Measurements from ENCODE around the gene EFR3B.

EFR3B gene

GRCh38 chr2:25202275-25202674, 160.4 kb downstream of the EFR3B start:
- TF ChIP-seq CTCF (IDR thresholded peaks at IDR 0.05; ENCODE audit: low read depth, low read length, missing control alignments), result no peak
- no peak for DNase-seq (ENCODE audit: low read depth)
- in situ Hi-C loops (cut with HindIII; ENCODE audit: low sequenced_read_pairs), result no loop called here
- no peak overlapping the region for H3K4me3 ChIP-seq (ENCODE audit: low read depth, low read length)

DNA sequence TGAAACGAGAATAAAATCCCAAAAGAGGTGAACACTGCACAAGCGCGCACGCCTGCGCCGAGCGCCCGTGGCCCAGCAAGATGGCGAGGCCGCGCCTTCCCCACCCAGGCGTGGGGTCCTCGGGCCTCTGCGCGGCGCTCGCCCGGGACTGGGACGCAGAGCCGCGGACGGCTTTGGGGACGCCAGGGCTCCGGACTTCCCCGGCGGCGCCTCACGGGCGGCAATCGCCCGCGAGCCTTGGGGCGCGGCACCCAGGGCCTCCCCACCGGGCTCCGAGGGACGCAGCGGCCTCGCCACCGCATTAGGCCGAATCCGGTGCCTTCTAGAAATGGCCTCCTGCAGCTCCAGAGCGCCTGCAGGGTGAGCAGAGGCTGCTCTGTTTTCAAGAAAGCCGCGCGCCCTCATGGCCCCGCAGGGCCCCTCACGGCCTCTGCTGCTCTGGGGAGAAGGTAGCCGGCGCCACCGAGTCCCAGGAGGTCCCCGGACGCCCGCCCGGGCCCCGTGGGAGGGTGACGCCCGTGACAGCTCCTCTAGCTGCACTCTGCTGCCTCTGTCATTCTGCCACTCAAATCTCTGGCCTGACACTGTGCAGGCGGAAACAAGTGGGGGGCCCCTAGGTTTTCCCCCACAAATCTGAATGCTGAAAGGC, 162.4 kb downstream of the EFR3B start:
- no peak for TF ChIP-seq CTCF (IDR thresholded peaks at IDR 0.05; ENCODE audit: low read depth, low read length, missing control alignments)
- H3K4me3 ChIP-seq (ENCODE audit: low read depth, low read length), result no peak overlapping the region
- in situ Hi-C loops (cut with HindIII; ENCODE audit: low sequenced_read_pairs), result no loop called here
- DNase-seq (ENCODE audit: low read depth), result no peak

DNA sequence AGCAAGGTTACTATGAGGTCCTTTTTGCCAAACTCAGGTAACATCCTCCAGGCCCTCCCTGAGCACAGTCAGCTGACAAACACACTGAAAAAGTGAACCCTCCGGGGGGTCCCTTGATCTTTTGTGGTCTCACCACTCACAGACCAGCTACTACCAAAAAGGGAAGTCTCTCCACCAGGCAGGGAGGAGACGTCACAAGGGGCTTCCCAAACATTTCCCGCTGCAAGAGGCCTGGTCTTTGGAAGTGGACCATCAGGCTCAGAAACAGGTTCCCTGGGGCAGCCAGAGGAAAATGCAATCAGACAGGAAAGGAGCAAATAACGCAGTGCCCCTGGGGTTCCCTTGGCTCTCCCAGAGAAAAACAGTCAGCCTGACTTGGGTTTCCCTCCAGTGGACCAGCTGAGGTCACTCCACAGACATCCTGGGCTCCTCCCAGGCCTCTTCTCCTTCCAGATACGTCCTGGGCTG, 165.2 kb downstream of the EFR3B start:
- in situ Hi-C loops (cut with HindIII; ENCODE audit: low sequenced_read_pairs), result no loop called here
- DNase-seq (ENCODE audit: low read depth), result no peak

More for the DNA sequence above, 165.2 kb downstream of the EFR3B start:
- no peak overlapping the region for H3K4me3 ChIP-seq (ENCODE audit: low read depth, low read length)
- TF ChIP-seq CTCF (IDR thresholded peaks at IDR 0.05; ENCODE audit: low read depth, low read length, missing control alignments), result no peak
